Measurements from ENCODE around the gene KLRG1. TPM values are rescaled to one million over a fixed set of nuclear protein-coding genes. Genes with fewer than 3 reads are reported as not detected.
A peak's percentile ranks its signal among the peaks of the same experiment; 100 is the strongest.

The KLRG1 gene
- total and polyA plus RNA-seq, 2 donors (not counting 1 experiment from before 2014, with no cell fraction given): 3.7 to 3.9 TPM

GRCh38 chr12:8951744-8952143 is 37.6 kb upstream of the KLRG1 start:
- TF ChIP-seq EZH2 (IDR thresholded peaks at IDR 0.05; ENCODE audit: borderline replicate concordance, insufficient read depth, low read depth, low read length, poor library complexity, severe bottlenecking): no peak
- no peak for TF ChIP-seq CTCF (IDR thresholded peaks at IDR 0.05)
- H3K36me3 ChIP-seq (replicated peaks in 1 of 2; ENCODE audit: control extremely low read depth in 1 of 2, control insufficient read depth in 1 of 2, extremely low read depth in 1 of 2, insufficient read depth in 2 of 2, low read length in 1 of 2): no peaks in the 10 kb centered on the region
- H3K27me3 Mint-ChIP-seq: no peaks in the 10 kb centered on the region
- peak overlapping the region; percentile 92 for H3K4me2 ChIP-seq (replicated peaks; ENCODE audit: low read depth, low read length, poor library complexity, severe bottlenecking)
- H3K27ac ChIP-seq (ENCODE audit: low read length in 2 of 2): no peak overlapping the region
- peak overlapping the region; percentile 46 for H3K27ac Mint-ChIP-seq
- peaks cover 60% of the 10 kb centered on the region for H3K79me2 ChIP-seq (ENCODE audit: control insufficient read depth, insufficient read depth, low read length)
- no peak overlapping the region for H3K9ac ChIP-seq (ENCODE audit: low read length)
- peak overlapping the region; percentile 72 for H3K4me3 Mint-ChIP-seq
- H2AFZ ChIP-seq (ENCODE audit: insufficient read depth, low read depth, low read length, poor library complexity, severe bottlenecking): no peak overlapping the region
- H3K9me3 Mint-ChIP-seq (ENCODE audit: insufficient read depth): no peaks in the 10 kb centered on the region
- H3K4me3 ChIP-seq (ENCODE audit: control extremely low read depth in 1 of 5, extremely low read depth in 1 of 5, insufficient read depth in 1 of 5, low read depth in 2 of 5, low read length in 4 of 5): no peak overlapping the region
- intact Hi-C loops (cut with micrococcal nuclease): loop anchor here (10.0 kb wide), 1 partner anchor 57 kb away; no protein-coding TSS in a partner anchor
- H3K4me1 ChIP-seq (ENCODE audit: control insufficient read depth in 2 of 2, insufficient read depth in 2 of 2, low read length in 2 of 2): peaks cover 28 to 32% of the 10 kb centered on the region in 2 donors
- H3K27me3 ChIP-seq (replicated peaks in 1 of 4; ENCODE audit: control extremely low read depth in 1 of 4, control insufficient read depth in 3 of 4, insufficient read depth in 4 of 4, low read length in 3 of 4): no peaks in the 10 kb centered on the region
- CTCF ChIA-PET: no interaction called here
- peaks cover 37% of the 10 kb centered on the region for H3K4me1 Mint-ChIP-seq
- H4K20me1 ChIP-seq (ENCODE audit: control insufficient read depth, insufficient read depth, low read length, poor library complexity, severe bottlenecking): peaks cover 8% of the 10 kb centered on the region
- ATAC-seq (ENCODE audit: low read depth) (no peak), DNase-seq (no peak)
- POLR2A ChIA-PET: no interaction called here
- H3K9me3 ChIP-seq (ENCODE audit: control extremely low read depth in 1 of 3, control insufficient read depth in 2 of 3, insufficient read depth in 1 of 3, low read length in 2 of 3): peaks cover 0 to 6% (median 0%) of the 10 kb centered on the region in 3 donors
- 71% methylated on average over 1 of the region's 1 CpG for WGBS (ENCODE audit: insufficient coverage)

DNA sequence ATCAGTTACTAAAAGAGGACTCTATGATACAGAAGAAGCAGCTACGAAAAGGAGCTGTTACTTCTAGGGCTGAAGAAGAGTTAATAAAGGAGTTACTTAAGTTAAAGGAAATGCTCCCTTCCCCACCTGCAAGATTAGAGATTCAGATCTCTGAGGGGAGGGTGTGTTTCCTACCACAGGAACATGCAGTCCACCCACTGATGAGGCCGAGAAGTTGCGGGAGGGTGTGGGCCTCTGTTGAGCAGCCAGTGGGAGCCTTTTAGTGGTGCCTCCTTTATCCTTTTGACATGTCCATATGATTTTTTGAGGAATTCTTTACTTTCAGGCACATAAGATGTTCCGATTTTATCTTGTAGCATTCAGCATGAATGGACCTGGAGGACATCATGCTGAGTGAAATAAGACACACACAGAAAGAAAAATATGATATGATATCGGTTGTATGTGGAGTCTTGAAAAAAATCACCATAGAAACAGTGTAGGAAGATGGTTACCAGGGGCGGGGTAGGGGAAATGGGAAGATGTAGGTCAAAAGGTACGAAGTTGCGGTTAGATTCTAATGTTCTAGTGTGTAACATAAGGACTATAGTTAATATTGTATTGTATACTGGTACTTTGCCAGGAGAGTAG is 35.5 kb upstream of the KLRG1 start:
- ATAC-seq (ENCODE audit: low read depth) (no peak), DNase-seq (no peak)
- Histone ChIP-seq H2AFZ (ENCODE audit: insufficient read depth, low read depth, low read length, poor library complexity, severe bottlenecking) (no peak overlapping the region), H3K79me2 (ENCODE audit: control insufficient read depth, insufficient read depth, low read length) (peaks cover 39% of the 10 kb centered on the region), H3K4me1 (ENCODE audit: control insufficient read depth in 2 of 2, insufficient read depth in 2 of 2, low read length in 2 of 2) (peaks cover 6 to 10% of the 10 kb centered on the region in 2 donors), H3K36me3 (replicated peaks in 1 of 2; ENCODE audit: control extremely low read depth in 1 of 2, control insufficient read depth in 1 of 2, extremely low read depth in 1 of 2, insufficient read depth in 2 of 2, low read length in 1 of 2) (no peaks in the 10 kb centered on the region), H3K4me2 (replicated peaks; ENCODE audit: low read depth, low read length, poor library complexity, severe bottlenecking) (no peak overlapping the region), H3K9ac (ENCODE audit: low read length) (no peak overlapping the region), H4K20me1 (ENCODE audit: control insufficient read depth, insufficient read depth, low read length, poor library complexity, severe bottlenecking) (no peaks in the 10 kb centered on the region), H3K4me3 (ENCODE audit: control extremely low read depth in 1 of 5, extremely low read depth in 1 of 5, insufficient read depth in 1 of 5, low read depth in 2 of 5, low read length in 4 of 5) (no peak overlapping the region), H3K27me3 (replicated peaks in 1 of 4; ENCODE audit: control extremely low read depth in 1 of 4, control insufficient read depth in 3 of 4, insufficient read depth in 4 of 4, low read length in 3 of 4) (no peaks in the 10 kb centered on the region), H3K9me3 (ENCODE audit: control extremely low read depth in 1 of 3, control insufficient read depth in 2 of 3, insufficient read depth in 1 of 3, low read length in 2 of 3) (peaks cover 0 to 6% (median 0%) of the 10 kb centered on the region in 3 donors), H3K27ac (ENCODE audit: low read length in 2 of 2) (no peak overlapping the region)
- Mint-ChIP-seq H3K9me3 (ENCODE audit: insufficient read depth) (no peaks in the 10 kb centered on the region), H3K4me1 (peaks cover 17% of the 10 kb centered on the region), H3K4me3 (no peak overlapping the region), H3K27ac (no peak overlapping the region), H3K27me3 (no peaks in the 10 kb centered on the region)
- intact Hi-C loops (cut with micrococcal nuclease): loop anchor here (10.0 kb wide), 1 partner anchor 59 kb away; no protein-coding TSS in a partner anchor
- WGBS (ENCODE audit: insufficient coverage): 95% methylated on average over 3 of the region's 8 CpGs
- no peak for TF ChIP-seq EZH2 (IDR thresholded peaks at IDR 0.05; ENCODE audit: borderline replicate concordance, insufficient read depth, low read depth, low read length, poor library complexity, severe bottlenecking)
- TF ChIP-seq CTCF (IDR thresholded peaks at IDR 0.05): no peak
- ChIA-PET CTCF (no interaction called here), POLR2A (no interaction called here)
